Measurements from ENCODE around the gene BAHCC1. TPM values are rescaled to one million over a fixed set of nuclear protein-coding genes. Genes with fewer than 3 reads are reported as not detected.

The BAHCC1 gene
- total RNA-seq, 1 experiment from 2014 or later: 3.1 TPM

GRCh38 chr17:81346090-81346907 is 49.0 kb upstream of the BAHCC1 start:
- Histone ChIP-seq H2BK12ac (ENCODE audit: insufficient read length, low read depth, low read length) (no peak overlapping the region), H3K9me3 (ENCODE audit: control insufficient read depth, low read depth, low read length) (no peaks in the 10 kb centered on the region), H4K91ac (ENCODE audit: insufficient read length, low read depth, low read length) (no peak overlapping the region), H3K79me1 (ENCODE audit: insufficient read depth, low read depth, low read length, poor library complexity, severe bottlenecking) (no peaks in the 10 kb centered on the region), H3K23ac (ENCODE audit: insufficient read length, low read depth, low read length) (no peak overlapping the region), H3K79me2 (ENCODE audit: insufficient read depth, low read length) (no peaks in the 10 kb centered on the region), H3T11ph (ENCODE audit: low read length) (no peak overlapping the region), H3K4me1 (ENCODE audit: insufficient read depth, low read length) (no peaks in the 10 kb centered on the region), H3K27ac (ENCODE audit: insufficient read length, low read depth, low read length) (no peak overlapping the region), H3K56ac (ENCODE audit: insufficient read length, low read depth, low read length) (no peak overlapping the region), H2BK20ac (ENCODE audit: low read depth, low read length, poor library complexity, severe bottlenecking) (no peak overlapping the region), H2BK5ac (ENCODE audit: insufficient read length, low read length) (no peak overlapping the region), H4K8ac (replicated peaks; ENCODE audit: insufficient read length, low read depth, low read length) (no peak overlapping the region), H3K18ac (ENCODE audit: insufficient read length, low read depth, low read length) (peak overlapping the region; percentile 66), H3K23me2 (ENCODE audit: insufficient read length, low read depth, low read length, poor library complexity, severe bottlenecking) (peaks cover 21% of the 10 kb centered on the region), H2AFZ (ENCODE audit: low read length) (no peak overlapping the region), H3K9ac (ENCODE audit: extremely low read depth, insufficient read length, low read length) (peak overlapping the region; percentile 33), H3K4me2 (ENCODE audit: insufficient read depth, insufficient read length, low read length) (peak overlapping the region; percentile 75), H4K5ac (ENCODE audit: insufficient read length, low read depth, low read length) (no peak overlapping the region), H2BK15ac (ENCODE audit: low read depth, low read length) (no peak overlapping the region), H4K20me1 (ENCODE audit: control insufficient read depth, insufficient read depth, insufficient read length) (no peaks in the 10 kb centered on the region), H3K14ac (ENCODE audit: insufficient read depth, low read length) (peak overlapping the region; percentile 81), H3K4ac (ENCODE audit: low read depth, low read length) (no peak overlapping the region), H3K27me3 (ENCODE audit: insufficient read depth, low read length) (peaks cover 41% of the 10 kb centered on the region), H2AK5ac (ENCODE audit: insufficient read length, low read length) (no peak overlapping the region), H2BK120ac (ENCODE audit: low read depth, low read length, poor library complexity, severe bottlenecking) (no peak overlapping the region)
- Mint-ChIP-seq H3K4me1 (peaks cover 21 to 28% of the 10 kb centered on the region in 2 experiments), H3K36me3 (ENCODE audit: insufficient read depth in 1 of 3, low read depth in 3 of 3) (no peaks in the 10 kb centered on the region), H3K4me3 (peak overlapping the region; percentile 68 to 82), H3K9me3 (no peaks in the 10 kb centered on the region; a peak in 1 of 5 replicates), H3K27ac (no peak overlapping the region), H3K27me3 (ENCODE audit: low read depth) (peaks cover 89% of the 10 kb centered on the region)
- WGBS (ENCODE audit: extremely low coverage, insufficient read length, low lambda C conversion rate): no CpG with 5 or more reads among the region's 91 CpGs
- no peak for TF ChIP-seq CTCF (conservative IDR thresholded peaks at IDR 0.05)
- DNase-seq: peak; percentile 99
